ENCODE results near the gene IGFBP7. TPM values are rescaled to one million over a fixed set of nuclear protein-coding genes. Genes with fewer than 3 reads are reported as not detected.

Gene IGFBP7
- total and polyA plus RNA-seq, 4 donors, result 60.5 to 216 (median 205) TPM

DNA sequence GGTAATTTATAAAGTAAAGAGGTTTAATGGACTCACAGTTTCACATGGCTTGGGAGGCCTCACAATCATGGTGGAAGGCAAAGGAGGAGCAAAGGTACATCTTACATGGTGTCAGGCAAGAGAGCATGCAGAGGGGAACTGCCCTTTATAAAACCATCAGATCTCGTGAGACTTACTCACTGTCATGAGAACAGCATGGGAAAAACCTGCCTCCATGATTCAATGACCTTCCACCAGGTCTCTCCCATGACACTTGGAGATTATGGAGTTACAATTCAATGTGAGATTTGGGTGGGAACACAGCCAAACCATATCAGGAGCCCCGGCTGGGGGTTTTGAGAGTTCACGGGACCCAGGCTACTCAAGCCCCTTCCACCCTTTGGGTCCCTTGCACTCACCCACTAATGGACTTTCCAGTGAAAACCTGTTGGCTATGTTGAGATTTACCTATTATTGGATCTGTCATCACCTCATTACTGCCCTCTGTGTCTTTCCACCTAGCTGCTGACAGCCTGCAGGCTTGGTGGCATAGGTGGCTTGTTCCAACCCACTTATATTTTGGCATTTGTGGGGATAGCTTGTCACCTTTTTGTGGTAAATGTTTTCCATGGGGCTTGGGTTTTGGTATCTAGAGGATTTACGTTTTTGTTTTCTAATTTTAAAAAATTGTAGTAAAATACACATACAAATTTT lies 24.0 kb downstream of the IGFBP7 start:
- no peaks in the 10 kb centered on the region for H3K36me3 ChIP-seq (ENCODE audit: control insufficient read depth in 4 of 4, insufficient read depth in 3 of 4, low read depth in 1 of 4, low read length in 3 of 4)
- H3K4me1 ChIP-seq (ENCODE audit: control insufficient read depth in 4 of 4, insufficient read depth in 4 of 4, low read length in 3 of 4), result peaks cover 0 to 3% (median 0%) of the 10 kb centered on the region in 4 donors
- no peaks in the 10 kb centered on the region for H3K9me3 ChIP-seq (ENCODE audit: control insufficient read depth in 4 of 4, low read length in 3 of 4)
- 58% methylated on average over 4 of the region's 4 CpGs for WGBS
- no peak for TF ChIP-seq GABPA (IDR thresholded peaks at IDR 0.05 in 1 of 2, conservative IDR thresholded peaks at IDR 0.05 in 1 of 2)
- peaks cover 0 to 4% (median 0%) of the 10 kb centered on the region in 4 donors for H3K27me3 ChIP-seq (ENCODE audit: control insufficient read depth in 4 of 4, insufficient read depth in 4 of 4, low read length in 3 of 4)
- peak overlapping the region in 1 of 2 donors; percentile 18 for H3K27ac ChIP-seq (ENCODE audit: low read depth in 1 of 2, low read length in 2 of 2)
- no peak overlapping the region for H3K4me3 ChIP-seq (ENCODE audit: low read depth in 1 of 3, low read length in 3 of 3)
- DNase-seq (ENCODE audit: low spot score), result no peak
- H3K9ac ChIP-seq (ENCODE audit: low read depth in 1 of 2, low read length in 2 of 2), result no peak overlapping the region

GRCh38 chr4:57085278-57085677 lies 24.9 kb downstream of the IGFBP7 start:
- no peak for DNase-seq (ENCODE audit: low spot score)
- Histone ChIP-seq H3K9ac (ENCODE audit: low read depth in 1 of 2, low read length in 2 of 2) (no peak overlapping the region), H3K27ac (ENCODE audit: low read depth in 1 of 2, low read length in 2 of 2) (no peak overlapping the region), H3K4me1 (ENCODE audit: control insufficient read depth in 4 of 4, insufficient read depth in 4 of 4, low read length in 3 of 4) (peaks cover 0 to 3% (median 0%) of the 10 kb centered on the region in 4 donors), H3K27me3 (ENCODE audit: control insufficient read depth in 4 of 4, insufficient read depth in 4 of 4, low read length in 3 of 4) (peaks cover 0 to 4% (median 0%) of the 10 kb centered on the region in 4 donors), H3K36me3 (ENCODE audit: control insufficient read depth in 4 of 4, insufficient read depth in 3 of 4, low read depth in 1 of 4, low read length in 3 of 4) (no peaks in the 10 kb centered on the region), H3K4me3 (ENCODE audit: low read depth in 1 of 3, low read length in 3 of 3) (no peak overlapping the region), H3K9me3 (ENCODE audit: control insufficient read depth in 4 of 4, low read length in 3 of 4) (no peaks in the 10 kb centered on the region)
- 81% methylated on average over 4 of the region's 4 CpGs for WGBS
- TF ChIP-seq HNF4G (IDR thresholded peaks at IDR 0.05), result no peak
- no peak for TF ChIP-seq RXRA (IDR thresholded peaks at IDR 0.05)
- no peak for TF ChIP-seq SP1 (IDR thresholded peaks at IDR 0.05)
- no peak for TF ChIP-seq GABPA (IDR thresholded peaks at IDR 0.05 in 1 of 2, conservative IDR thresholded peaks at IDR 0.05 in 1 of 2)
- TF ChIP-seq, protein P1, sequence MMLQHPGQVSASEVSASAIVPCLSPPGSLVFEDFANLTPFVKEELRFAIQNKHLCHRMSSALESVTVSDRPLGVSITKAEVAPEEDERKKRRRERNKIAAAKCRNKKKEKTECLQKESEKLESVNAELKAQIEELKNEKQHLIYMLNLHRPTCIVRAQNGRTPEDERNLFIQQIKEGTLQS (IDR thresholded peaks at IDR 0.05), result no peak
- TF ChIP-seq NR2F2 (IDR thresholded peaks at IDR 0.05), result no peak
- TF ChIP-seq FOXA2 (IDR thresholded peaks at IDR 0.05), result no peak

- Histone ChIP-seq H3K36me3 (ENCODE audit: control insufficient read depth in 4 of 4, insufficient read depth in 3 of 4, low read depth in 1 of 4, low read length in 3 of 4) (no peaks in the 10 kb centered on the region), H3K27ac (ENCODE audit: low read depth in 1 of 2, low read length in 2 of 2) (no peak overlapping the region), H3K27me3 (ENCODE audit: control insufficient read depth in 4 of 4, insufficient read depth in 4 of 4, low read length in 3 of 4) (peaks cover 0 to 4% (median 0%) of the 10 kb centered on the region in 4 donors), H3K9ac (ENCODE audit: low read depth in 1 of 2, low read length in 2 of 2) (no peak overlapping the region), H3K9me3 (ENCODE audit: control insufficient read depth in 4 of 4, low read length in 3 of 4) (no peaks in the 10 kb centered on the region), H3K4me1 (ENCODE audit: control insufficient read depth in 4 of 4, insufficient read depth in 4 of 4, low read length in 3 of 4) (no peaks in the 10 kb centered on the region), H3K4me3 (ENCODE audit: low read depth in 1 of 3, low read length in 3 of 3) (no peak overlapping the region)
- DNase-seq (ENCODE audit: low spot score), result no peak
- WGBS, result 69% methylated on average over 2 of the region's 2 CpGs
- TF ChIP-seq, protein P2, sequence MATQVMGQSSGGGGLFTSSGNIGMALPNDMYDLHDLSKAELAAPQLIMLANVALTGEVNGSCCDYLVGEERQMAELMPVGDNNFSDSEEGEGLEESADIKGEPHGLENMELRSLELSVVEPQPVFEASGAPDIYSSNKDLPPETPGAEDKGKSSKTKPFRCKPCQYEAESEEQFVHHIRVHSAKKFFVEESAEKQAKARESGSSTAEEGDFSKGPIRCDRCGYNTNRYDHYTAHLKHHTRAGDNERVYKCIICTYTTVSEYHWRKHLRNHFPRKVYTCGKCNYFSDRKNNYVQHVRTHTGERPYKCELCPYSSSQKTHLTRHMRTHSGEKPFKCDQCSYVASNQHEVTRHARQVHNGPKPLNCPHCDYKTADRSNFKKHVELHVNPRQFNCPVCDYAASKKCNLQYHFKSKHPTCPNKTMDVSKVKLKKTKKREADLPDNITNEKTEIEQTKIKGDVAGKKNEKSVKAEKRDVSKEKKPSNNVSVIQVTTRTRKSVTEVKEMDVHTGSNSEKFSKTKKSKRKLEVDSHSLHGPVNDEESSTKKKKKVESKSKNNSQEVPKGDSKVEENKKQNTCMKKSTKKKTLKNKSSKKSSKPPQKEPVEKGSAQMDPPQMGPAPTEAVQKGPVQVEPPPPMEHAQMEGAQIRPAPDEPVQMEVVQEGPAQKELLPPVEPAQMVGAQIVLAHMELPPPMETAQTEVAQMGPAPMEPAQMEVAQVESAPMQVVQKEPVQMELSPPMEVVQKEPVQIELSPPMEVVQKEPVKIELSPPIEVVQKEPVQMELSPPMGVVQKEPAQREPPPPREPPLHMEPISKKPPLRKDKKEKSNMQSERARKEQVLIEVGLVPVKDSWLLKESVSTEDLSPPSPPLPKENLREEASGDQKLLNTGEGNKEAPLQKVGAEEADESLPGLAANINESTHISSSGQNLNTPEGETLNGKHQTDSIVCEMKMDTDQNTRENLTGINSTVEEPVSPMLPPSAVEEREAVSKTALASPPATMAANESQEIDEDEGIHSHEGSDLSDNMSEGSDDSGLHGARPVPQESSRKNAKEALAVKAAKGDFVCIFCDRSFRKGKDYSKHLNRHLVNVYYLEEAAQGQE (IDR thresholded peaks at IDR 0.05), result no peak
- TF ChIP-seq FOXA1 (IDR thresholded peaks at IDR 0.05) (no peak), JUND (IDR thresholded peaks at IDR 0.05) (no peak), CTCF (IDR thresholded peaks at IDR 0.05; ENCODE audit: low read depth, low read length, missing input control) (no peak), NR2F2 (IDR thresholded peaks at IDR 0.05) (no peak), TAF1 (conservative IDR thresholded peaks at IDR 0.05) (no peak), EGR1 (IDR thresholded peaks at IDR 0.05; ENCODE audit: low read depth in 2 of 2) (no peak), MAX (IDR thresholded peaks at IDR 0.05) (no peak)
Measured at GRCh38 chr4:57084360-57084759, 25.8 kb downstream of the IGFBP7 start.

Measured in liver (tissue), 9 donors.